ENCODE results near the gene TTC27.
"Not testable (repeated sequence)": the region's sequence is repeated elsewhere in the genome, so short reads cannot be mapped to it uniquely, and the experiment has no call there.

The TTC27 gene

DNA sequence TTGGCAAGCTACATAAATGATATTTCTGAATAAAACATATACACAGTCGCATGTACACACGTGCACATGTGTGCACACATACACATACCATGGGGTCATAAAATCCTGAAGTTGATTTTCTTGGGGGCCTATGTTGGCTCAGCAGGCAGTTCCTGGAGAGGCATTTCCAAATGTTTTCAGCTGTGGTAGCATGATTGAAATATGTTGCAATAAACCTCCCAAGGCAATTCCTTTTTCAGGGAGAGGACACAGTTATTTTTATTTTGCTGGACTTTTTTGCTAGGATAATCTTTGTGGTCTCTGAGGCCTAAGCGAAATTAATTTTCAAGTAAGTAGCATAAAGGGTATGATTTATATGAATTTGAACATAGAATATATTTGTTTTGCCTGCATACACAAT lies 192.2 kb downstream of the TTC27 start:
- DNase-seq: no peak

DNA sequence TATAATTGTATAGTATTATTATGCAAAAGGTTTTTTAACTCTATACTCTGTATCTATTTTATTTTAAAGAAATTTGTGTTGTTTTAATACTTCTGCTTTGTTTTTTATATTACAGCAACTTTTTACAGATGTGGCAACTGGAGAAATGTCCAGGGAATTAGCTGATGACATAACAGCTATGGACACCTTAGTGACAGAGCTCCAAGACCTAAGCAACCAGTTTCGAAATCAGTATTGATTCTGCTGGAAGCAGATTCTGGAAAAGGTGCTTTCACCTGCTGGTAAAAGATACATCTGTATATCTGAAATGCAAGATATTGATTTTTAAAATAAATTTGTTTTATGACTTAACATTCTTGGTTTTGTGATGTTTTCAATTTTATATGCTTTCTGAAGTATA lies 192.9 kb downstream of the TTC27 start:
- no peak for DNase-seq

DNA sequence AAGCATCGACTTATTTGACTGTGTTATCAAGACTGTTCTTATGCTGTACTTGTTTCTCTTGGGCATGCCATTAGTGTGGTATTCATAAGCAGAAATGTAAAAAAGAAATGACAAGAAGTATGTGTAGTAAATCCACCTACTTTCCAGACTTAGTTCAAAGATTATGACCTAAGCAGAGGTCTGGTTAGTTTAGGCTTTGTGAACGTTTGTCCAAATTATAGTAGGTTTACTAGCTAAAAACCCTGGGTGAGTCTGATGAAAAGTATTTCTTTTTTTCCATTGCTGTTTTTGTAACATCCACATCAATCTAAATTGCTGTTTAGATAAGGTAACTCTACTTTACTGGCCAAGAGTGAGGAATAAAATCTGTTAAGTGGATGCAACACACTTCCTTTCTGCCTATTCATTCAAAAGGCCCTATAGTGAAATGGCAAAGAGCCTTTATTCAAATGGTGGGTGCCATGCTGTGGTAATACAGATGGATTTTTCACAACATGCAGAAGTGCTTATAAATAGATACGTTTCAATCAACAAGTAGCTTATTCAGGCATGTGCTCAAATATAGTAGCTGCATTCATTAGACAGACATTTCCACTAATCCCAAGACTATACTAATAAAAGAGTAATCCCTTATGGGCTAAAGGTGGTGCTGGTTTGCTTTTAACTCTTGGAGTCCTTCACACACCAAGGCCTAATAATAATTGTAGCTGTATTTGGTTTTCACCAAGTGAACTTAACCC lies 196.4 kb downstream of the TTC27 start:
- no peak for DNase-seq

DNA sequence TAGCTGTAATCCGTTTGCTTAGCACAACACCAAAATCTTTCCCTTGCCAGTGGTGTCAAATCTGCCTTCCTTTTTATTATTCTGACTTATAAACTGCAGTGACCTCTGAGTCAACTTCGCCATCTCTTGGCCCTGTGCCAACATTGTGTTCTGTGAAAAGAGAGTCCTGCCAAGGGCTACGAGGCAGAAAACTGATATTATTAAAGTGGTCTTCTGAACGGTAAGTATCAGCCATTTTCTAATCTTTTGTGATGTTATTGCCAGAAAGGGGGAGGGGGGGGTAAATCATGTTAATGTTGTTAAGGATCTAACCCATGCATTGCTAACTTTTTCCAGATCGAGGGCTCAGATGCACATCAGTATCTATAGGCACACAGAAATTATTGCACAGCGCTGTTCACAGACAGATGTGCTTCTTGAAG lies 197.5 kb downstream of the TTC27 start:
- DNase-seq: no peak

DNA sequence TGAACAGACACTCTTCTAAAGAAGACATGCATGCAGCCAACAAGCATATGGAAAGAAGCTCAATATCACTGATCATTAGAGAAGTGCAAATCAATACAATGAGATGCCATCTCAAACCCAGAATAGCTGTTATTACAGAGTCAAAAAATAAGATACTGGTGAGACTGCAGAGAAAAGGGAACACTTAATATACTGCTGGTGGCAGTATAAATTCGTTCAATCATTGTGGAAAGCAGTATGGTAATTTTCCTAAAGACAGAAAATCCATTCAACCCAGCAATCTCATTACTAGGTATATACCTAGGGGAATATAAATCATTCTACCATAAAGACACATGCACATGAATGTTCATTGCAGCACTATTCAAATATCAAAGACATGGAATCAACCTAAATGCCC lies 202.3 kb downstream of the TTC27 start:
- no peak for DNase-seq

DNA sequence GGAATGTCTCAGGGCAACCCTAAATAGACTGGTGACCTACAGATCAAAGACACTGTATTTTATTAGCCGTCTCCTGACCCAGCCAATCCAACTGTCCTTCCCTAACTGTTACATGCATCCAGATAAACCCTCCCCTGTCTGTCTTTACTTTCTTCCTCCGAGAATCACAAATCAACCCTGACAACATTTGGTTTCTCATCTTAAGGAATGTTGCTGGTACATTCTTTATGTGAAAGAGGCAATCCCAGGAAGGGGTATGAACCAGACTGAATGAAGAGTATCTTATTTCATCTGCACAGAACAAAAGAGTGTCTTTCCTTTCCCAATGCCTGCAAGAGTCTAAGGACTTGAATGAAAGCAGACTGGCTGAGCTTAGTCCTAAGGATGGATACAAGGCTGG lies 205.0 kb downstream of the TTC27 start:
- DNase-seq: no peak

DNA sequence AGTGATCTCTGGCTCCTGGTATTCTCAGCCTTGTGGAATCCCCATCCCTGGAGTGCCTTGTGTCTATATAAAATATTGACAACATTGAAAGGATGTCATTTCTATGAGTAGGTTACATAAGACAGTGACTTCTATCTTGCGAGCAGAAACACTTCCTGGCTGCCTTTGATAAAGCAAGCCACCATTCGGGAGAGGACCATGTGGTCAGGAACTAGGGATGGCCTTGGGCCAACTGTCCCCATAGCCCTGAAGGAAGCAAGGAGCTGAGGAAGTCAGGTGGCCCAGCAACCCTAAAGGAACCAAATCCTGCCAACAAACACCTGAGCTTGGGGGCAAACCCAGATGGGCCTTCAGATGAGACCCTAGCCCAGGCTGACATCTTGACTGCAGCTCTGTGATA lies 205.9 kb downstream of the TTC27 start:
- DNase-seq: no peak

DNA sequence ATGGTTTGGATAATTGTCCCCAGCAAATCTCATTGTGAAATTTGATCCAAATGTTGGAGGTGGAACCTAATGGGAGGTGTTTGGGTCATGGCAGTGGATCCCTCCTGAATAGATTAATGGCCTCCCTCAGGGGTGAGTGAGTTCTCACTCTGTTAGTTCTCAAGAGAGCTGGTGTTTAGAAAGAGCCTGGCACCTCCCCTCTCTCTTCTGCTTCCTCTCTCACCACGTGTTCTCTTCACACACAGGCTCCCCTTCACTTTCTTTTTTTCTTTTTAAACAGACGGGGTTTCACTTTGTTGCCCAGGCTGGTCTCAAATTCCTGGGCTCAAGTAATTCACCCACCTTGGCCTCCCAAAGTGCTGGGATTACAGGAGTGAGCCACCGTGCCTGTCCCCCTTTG lies 207.3 kb downstream of the TTC27 start:
- no peak for DNase-seq

DNA sequence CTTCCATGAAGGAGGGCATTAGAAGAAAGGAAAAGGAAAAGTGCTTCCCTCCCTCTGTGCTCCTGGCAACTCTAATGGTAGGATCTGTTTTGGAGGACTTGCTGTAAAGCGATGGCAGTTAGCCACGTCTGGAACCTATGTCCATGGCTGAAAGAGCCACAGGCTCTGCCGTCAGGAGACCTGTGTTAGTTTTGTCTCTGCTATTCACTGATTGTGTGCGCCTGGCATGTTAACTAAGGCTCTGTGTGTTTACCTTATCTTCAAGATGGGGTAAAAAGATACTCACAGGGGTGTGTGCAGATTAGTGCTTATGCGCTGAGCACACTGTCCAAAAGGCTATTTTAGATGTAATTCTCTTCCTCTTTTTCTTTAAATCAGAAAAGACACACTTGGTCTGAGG lies 209.1 kb downstream of the TTC27 start:
- no peak for DNase-seq

DNA sequence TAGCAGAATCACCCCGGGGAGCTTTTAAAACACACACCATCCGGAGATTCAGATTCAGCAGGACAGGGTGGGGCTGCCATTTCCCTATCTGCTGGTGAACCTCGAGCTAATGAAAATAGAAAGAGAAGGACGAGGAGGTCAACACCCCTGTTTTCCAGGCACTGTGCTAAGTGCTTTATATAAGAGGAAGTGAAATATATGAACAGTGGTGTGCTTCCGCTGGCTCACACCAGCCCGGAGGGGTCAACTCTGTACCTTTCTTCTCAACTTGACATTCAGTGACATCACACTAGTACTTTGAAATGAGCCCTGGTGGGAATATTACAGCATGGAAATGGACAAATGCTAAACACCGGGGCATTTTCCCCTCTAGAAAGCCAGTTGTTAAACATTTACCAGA lies 210.6 kb downstream of the TTC27 start:
- DNase-seq: no peak

DNA sequence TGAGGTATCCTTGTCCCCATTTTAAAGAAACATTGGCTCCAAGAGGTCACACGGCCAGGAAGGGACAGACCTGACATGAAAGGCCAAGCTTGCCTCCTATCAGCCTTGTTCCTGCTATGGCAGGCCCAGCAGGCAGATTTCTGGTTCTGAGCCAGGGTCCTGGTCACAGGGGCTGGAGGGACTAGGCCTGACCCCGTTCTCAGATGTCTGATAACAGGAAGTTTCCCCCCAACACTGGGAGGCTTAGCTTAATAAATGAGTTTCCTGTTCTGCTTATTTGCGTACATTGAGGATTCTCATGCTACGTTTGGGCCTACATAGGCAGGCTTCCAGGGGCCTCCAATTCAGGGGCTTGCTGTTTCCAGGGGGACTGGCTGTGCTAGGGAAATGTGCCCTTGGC lies 211.1 kb downstream of the TTC27 start:
- DNase-seq: no peak

DNA sequence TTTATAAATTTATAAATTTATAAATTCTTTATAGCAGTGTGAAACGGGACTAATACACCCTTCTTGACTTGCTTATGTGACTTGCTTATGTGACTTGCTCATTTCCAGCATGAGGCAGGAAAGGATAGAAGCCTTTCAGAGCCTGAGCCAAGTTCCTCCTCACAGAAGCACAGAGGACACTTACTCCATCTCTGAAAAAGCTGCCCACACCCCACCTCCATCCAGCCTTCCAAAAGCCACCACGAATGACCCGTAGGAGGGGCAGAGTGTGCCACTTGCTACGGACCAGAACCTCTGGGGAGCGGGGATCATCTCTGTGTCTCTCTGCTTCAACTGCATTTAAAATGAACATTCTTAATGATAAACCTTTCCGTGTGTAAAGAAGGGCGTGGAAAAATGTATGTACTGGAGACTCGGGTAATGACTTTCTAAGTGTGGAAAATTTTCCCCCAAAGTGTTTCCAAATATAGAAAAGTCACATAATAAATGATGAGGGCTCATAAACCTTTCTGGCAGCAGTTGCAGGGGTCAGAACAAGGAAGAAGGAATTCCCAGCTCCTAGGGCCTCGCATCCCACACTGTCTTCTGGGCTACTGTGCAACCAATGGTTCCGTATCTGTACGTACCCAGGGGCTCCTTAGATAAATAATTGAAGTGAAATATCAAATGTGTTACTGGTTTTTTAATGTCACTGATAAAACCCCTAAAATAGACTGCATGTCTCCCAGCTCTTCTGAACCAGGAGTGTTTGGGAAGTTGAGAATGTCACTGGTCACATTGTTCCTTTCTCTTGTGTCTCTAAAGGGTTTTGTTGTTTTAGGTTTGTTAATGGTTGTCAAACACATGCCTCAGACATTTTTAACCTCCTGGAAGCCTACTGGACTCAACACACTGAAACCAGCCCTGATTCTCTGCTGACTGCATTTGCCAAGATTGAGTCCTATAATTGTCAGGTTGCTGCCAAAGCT lies 214.4 kb downstream of the TTC27 start:
- DNase-seq: no peak

DNA sequence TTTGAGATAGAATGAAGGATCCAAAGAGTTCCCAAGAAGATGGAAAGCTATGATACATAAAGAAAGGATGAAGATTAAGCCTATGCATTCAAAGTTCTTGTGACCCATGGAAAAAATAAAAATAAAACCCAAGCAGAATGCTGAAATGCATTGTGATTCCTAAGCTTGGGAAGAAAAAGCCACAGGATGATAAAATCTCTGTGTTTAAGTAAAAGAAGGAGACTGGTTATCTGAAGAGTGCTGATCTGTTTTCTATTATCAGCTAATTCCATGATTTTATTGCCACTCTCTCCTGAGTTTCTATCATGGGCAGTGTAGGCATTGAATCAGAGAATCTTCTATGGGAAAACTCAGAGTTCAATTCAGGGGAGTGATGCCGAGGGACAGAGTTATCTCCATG lies 215.8 kb downstream of the TTC27 start:
- DNase-seq: no peak

DNA sequence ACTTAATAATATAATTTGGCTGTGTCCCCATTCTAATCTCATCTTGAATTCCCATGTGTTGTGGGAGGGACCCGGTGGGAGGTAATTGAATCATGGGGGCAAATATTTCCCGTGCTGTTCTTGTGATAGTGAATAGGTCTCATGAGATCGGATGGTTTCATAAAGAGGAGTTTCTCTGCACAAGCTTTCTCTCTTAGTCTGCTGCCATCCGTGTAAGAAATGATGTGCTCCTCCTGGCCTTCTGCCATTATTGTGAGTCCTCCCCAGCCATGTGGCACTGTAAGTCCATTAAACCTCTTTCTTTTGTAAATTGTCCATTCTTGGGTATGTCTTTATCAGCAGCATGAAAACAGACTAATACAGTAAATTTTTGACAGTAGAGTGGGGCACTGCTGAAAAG lies 216.4 kb downstream of the TTC27 start:
- DNase-seq: no peak

DNA sequence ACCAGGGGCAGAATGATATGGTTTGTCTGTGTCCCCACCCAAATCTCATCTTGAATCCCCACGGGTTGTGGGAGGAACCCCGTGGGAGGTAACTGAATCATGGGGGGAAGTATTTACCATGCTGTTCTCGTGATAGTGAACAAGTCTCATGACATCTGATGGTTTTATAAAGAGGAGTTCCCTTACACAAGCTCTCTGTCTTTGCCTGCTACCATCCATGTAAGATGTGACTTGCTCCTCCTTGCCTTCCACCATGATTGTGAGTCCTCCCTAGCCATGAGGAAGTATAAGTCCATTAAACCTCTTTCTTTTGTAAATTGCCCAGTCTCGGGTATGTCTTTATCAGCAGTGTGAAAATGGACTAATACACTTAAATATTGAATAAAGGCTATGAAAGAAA lies 218.4 kb downstream of the TTC27 start:
- DNase-seq: not testable (repeated sequence)

DNA sequence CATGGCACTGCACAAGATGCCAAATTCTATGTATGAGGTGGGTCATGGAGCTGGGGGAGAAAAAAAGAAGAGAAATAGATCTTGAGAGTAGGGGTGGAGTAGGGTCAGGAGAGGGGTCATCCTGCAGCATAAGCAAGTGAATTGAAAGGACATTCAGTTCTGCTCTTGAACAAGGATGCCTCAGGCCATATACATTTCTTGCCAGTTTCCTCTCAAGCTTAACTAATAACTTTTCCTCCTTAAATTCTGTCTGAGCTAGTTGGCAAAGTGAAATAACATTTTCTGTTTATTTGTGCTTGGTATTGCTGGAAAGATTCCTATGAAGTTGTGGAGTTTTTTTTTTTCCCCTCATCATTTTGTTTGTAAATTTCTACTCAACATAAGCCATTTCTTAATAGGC lies 219.9 kb downstream of the TTC27 start:
- DNase-seq: no peak

DNA sequence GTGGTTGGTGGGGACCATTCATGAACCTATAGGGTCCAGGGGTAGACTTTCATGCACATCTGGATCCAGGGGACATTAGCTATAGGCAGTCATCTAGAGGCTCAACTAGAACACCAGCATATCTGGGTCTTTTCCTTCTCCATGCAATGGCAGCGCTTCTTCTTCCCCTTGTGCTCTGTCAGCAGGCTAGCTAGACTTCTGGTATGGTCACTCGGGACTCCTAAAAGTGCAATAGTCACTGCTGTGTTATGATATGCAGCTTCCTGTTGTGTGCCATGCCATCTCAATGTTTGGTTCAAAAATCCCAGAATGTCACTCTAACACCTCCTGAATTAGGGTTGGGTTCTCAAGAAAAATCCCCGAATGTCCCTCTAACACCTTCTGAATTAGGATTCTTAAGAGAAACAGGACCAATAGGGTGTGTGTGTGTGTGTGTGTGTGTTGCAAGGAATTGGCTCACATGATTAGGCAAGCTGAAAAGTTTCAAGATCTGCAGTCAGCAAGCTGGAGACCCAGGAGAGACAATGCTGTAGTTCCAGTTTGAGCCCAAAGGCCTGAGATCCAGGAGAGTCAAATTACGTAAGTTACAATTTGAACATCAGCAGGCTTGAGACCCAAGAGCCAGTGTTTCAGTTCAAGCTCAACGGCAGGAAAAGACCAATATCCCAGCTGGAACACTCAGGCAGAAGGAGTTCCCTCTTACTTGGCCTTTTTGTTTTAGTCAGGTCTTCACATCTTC lies 221.8 kb downstream of the TTC27 start:
- DNase-seq: no peak

DNA sequence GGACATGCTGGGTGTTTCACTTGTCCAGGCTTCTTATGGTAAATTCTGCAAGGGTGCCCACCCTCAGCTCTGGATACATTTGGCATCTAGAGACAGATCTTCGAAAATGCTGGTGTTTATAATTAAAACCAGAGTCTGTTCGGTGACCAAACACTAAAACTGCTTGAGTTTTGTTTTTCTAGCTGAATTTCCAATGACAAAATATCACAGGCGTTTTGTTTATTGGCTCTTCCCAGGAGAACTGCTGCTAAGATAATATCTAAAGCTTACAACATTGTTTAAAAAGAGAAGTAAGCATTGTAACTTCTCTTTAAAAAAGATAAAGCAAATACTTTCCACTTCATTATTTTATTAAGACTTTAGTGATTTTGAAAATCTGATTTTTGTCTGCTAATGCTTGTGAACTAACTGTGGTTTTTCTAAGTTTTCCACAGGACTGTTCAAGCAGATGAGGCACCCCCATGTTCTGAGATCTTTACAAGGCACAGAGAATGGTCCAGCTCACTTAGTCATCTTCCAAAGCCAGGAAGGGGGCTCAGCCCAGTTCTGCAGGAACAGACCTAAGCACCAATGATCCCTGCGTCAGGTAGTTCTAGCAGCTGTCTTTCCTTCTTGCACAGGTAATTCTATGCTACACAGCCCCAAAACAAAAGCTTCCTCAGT lies 224.1 kb downstream of the TTC27 start:
- no peak for DNase-seq

DNA sequence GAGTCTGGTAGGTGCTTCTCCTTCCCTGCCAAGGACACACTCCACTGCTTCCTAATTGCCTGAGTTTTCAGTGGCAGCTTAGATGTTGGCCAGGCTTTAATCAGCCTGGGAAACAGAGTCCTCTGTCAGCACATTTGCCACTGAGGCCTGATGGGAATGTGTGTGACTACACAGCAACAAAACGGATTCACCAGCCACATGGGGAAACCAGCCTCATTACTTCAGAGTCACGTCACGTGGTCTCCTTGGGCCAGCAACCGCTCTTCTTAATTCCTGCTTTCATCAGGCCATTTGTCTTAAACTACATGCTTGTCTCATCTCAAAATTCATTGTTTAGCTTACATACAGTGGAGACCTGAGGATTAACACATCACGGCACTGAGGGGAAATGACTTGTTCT lies 225.0 kb downstream of the TTC27 start:
- no peak for DNase-seq

DNA sequence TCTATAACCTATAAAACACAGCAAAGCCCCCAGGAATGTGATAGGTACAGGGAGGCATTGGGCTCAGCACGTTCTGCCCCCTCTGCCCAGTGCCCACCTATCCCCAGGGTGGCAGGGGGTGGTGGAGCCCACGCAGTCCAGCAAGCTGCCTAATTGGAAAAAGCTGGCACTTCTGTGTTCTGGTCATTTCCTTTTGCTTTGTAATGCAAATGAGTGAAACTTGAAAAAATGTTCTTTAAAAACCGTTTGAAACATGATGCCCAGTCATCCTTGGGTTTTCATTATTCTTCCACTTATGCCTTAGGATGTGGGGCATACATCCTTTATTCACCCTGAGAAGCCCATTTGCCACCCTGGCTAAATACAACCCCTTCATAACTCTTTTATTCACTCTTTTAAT lies 229.0 kb downstream of the TTC27 start:
- DNase-seq: no peak

DNA sequence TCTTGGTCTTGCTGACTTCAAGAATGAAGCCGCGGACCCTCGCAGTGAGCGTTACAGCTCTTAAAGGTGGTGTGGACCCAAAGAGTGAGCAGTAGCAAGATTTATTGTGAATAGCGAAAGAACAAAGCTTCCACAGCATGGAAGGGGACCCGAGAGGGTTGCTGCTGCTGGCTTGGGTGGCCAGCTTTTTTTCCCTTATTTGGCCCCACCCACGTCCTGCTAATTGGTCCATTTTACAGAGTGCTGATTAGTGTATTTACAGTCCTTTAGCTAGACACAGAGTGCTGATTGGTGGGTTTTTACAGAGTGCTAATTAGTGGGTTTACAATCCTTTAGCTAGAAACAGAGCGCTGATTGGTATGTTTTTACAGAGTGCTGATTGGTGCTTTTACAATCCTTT lies 230.9 kb downstream of the TTC27 start:
- no peak for DNase-seq

DNA sequence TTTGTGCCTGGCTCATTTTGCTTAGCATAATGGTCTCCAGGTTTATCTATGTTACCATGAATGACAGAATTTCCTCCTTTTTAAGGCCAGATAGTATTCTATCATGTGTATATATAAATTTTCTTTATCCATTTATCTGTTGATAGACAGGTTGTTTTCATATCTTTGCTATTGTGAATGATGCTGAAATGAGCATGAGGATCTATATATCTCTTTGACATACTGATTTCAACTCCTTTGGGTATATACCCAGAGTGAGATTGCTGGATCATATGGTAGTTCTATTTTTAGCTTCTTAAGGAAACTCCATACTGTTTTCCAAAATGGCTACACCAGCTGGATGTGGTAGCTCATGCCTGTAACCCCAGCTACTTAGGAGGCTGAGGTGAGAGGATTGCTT lies 232.5 kb downstream of the TTC27 start:
- no peak for DNase-seq

All from NCI-H146 (cell line).